ENCODE measurements around the gene UQCC3. TPM values are rescaled to one million over a fixed set of nuclear protein-coding genes. Genes with fewer than 3 reads are reported as not detected.

Gene UQCC3
- total and polyA plus RNA-seq, 9 of the 15 experiments (the other 6 are each of a cell fraction or from before 2014, with no cell fraction given): 3.3 to 44.3 (median 8.0) TPM

DNA sequence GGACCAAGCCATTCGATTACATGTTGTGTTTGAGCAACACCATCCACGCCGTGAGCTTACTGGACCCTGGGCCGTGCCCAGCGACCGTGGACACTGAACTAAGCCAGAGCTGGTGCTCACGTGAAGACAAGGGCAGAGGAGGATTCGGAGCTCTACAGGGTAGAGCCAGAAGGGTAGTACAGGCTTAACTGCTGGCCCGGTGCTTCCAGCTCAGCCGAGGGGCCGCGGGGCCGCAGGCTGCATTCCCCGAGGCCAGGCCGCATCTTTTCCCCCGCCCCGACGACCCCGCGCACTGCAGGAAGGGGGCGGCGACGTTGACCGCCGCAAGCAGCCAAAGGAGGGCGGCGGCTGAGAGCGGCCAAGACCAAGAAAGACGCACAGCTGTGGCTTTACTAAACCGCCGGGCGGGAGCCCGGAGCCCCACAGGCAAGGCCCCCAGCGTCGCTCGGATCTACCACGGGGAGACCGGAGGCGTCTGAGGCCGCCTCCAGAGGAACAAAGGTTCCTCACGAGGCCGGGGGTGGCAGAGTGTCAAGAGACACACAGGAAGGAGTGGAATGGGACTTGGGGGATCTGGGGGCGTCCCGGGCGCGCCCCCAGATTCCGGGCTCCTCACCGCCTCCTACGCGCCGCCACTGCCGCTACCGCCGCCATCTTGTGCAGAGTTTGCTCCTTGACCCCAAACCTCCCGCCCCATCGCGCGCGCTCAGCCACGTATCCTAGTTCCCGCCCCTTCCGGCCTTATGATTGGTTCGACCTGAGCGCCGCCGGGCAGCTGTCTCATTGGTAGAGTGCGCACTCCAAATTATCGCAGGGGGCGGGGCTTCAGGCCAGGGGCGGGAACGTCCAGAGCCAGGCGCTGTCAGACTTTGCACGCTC lies 25.3 kb upstream of the UQCC3 start, which contains the start of gene GANAB (continued):
- TF ChIP-seq, protein P1, sequence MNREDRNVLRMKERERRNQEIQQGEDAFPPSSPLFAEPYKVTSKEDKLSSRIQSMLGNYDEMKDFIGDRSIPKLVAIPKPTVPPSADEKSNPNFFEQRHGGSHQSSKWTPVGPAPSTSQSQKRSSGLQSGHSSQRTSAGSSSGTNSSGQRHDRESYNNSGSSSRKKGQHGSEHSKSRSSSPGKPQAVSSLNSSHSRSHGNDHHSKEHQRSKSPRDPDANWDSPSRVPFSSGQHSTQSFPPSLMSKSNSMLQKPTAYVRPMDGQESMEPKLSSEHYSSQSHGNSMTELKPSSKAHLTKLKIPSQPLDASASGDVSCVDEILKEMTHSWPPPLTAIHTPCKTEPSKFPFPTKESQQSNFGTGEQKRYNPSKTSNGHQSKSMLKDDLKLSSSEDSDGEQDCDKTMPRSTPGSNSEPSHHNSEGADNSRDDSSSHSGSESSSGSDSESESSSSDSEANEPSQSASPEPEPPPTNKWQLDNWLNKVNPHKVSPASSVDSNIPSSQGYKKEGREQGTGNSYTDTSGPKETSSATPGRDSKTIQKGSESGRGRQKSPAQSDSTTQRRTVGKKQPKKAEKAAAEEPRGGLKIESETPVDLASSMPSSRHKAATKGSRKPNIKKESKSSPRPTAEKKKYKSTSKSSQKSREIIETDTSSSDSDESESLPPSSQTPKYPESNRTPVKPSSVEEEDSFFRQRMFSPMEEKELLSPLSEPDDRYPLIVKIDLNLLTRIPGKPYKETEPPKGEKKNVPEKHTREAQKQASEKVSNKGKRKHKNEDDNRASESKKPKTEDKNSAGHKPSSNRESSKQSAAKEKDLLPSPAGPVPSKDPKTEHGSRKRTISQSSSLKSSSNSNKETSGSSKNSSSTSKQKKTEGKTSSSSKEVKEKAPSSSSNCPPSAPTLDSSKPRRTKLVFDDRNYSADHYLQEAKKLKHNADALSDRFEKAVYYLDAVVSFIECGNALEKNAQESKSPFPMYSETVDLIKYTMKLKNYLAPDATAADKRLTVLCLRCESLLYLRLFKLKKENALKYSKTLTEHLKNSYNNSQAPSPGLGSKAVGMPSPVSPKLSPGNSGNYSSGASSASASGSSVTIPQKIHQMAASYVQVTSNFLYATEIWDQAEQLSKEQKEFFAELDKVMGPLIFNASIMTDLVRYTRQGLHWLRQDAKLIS (CRISPR knock-in tag; IDR thresholded peaks at IDR 0.05): no peak
- TF ChIP-seq BCOR (IDR thresholded peaks at IDR 0.05) (no peak), TEAD4 (IDR thresholded peaks at IDR 0.05; ENCODE audit: low read length) (peak; percentile 60; the same call in 1 of the 2 replicates), TEAD4 (CRISPR knock-in tag; IDR thresholded peaks at IDR 0.05; ENCODE audit: borderline replicate concordance) (no peak), SP2 (IDR thresholded peaks at IDR 0.05; ENCODE audit: extremely low read depth, low read depth, low read length, poor library complexity, severe bottlenecking) (peak; percentile 55), SMAD4 (CRISPR knock-in tag; conservative IDR thresholded peaks at IDR 0.05) (peak; percentile 34; the same call in 1 of the 2 replicates), HLTF (IDR thresholded peaks at IDR 0.05) (no peak), ZNF263 (CRISPR knock-in tag; IDR thresholded peaks at IDR 0.05; ENCODE audit: borderline replicate concordance) (0 out of 2 replicates have a peak, but pooled peaks have one; percentile 15), RHOXF2B (CRISPR knock-in tag; conservative IDR thresholded peaks at IDR 0.05) (peak; percentile 83), ZNF143 (CRISPR knock-in tag; IDR thresholded peaks at IDR 0.05) (no peak), PTTG1 (tag; IDR thresholded peaks at IDR 0.05; ENCODE audit: low read depth) (no peak), ZFX (CRISPR knock-in tag; IDR thresholded peaks at IDR 0.05) (peak; percentile 95), TRIM28 (IDR thresholded peaks at IDR 0.05) (0 out of 2 replicates have a peak, but pooled peaks have one; percentile 35), CBX3 (IDR thresholded peaks at IDR 0.05; ENCODE audit: borderline replicate concordance in 1 of 2, low read length in 2 of 2) (no peak), TCF3 (CRISPR knock-in tag; IDR thresholded peaks at IDR 0.05) (peak; percentile 20; the same call in 1 of the 2 replicates)
- TF ChIP-seq, protein P2, sequence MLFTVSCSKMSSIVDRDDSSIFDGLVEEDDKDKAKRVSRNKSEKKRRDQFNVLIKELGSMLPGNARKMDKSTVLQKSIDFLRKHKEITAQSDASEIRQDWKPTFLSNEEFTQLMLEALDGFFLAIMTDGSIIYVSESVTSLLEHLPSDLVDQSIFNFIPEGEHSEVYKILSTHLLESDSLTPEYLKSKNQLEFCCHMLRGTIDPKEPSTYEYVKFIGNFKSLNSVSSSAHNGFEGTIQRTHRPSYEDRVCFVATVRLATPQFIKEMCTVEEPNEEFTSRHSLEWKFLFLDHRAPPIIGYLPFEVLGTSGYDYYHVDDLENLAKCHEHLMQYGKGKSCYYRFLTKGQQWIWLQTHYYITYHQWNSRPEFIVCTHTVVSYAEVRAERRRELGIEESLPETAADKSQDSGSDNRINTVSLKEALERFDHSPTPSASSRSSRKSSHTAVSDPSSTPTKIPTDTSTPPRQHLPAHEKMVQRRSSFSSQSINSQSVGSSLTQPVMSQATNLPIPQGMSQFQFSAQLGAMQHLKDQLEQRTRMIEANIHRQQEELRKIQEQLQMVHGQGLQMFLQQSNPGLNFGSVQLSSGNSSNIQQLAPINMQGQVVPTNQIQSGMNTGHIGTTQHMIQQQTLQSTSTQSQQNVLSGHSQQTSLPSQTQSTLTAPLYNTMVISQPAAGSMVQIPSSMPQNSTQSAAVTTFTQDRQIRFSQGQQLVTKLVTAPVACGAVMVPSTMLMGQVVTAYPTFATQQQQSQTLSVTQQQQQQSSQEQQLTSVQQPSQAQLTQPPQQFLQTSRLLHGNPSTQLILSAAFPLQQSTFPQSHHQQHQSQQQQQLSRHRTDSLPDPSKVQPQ (CRISPR knock-in tag; IDR thresholded peaks at IDR 0.05; ENCODE audit: borderline replicate concordance): no peak
